Measurements from ENCODE around the gene MFSD6. TPM values are rescaled to one million over a fixed set of nuclear protein-coding genes. Genes with fewer than 3 reads are reported as not detected.
A peak's percentile ranks its signal among the peaks of the same experiment; 100 is the strongest.

MFSD6 gene
- polyA plus RNA-seq, 3 donors: 8.8 to 15.7 (median 12.9) TPM

DNA sequence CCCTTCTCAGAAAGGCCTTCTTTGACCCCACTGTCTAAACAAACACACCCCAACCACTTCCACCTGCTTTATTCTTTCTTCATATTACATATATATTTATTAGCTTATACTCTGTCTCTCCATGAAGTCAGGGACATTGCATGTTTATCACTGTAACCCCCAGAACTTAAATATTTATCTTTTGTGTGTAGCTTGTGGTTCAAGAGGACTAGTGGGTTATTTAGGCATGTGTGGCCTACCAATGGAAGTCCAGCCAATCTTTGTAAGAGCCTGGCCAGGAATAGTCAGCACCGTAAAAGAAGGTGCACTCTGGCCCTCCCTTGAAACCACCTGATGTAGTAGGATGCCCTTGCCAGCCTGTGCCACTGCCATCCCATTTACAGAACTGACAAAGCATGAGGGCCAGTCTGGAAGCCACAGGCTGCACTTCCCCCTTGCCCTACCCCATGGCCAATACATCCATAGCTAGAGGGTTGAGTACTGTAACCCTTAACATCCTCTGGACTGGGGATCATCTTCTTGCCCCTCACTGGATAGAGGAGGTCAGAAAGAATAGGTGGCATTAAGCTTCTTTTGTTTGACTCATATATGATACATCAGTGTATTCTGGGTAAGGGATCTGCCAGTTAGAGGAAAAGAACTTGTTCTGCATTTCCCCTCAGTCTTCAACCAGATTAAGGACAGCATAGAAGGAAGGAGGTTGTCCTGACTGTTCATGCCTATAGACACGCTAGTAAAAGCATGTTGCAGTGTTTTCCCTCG lies 121.5 kb downstream of the MFSD6 start:
- Mint-ChIP-seq H3K9me3 (peaks cover 0 to 5% (median 0%) of the 10 kb centered on the region in 7 donors), H3K27ac (peak overlapping the region; percentile 72 to 93 (median 82)), H3K4me1 (peaks cover 73% of the 10 kb centered on the region), H3K36me3 (no peaks in the 10 kb centered on the region), H3K4me3 (no peak overlapping the region), H3K27me3 (ENCODE audit: low read depth in 3 of 3) (peaks cover 0 to 2% (median 0%) of the 10 kb centered on the region in 3 donors)
- no peak overlapping the region for H3K4me2 ChIP-seq (replicated peaks; ENCODE audit: extremely low read depth, low read length, poor library complexity, severe bottlenecking)
- 67% methylated on average over 1 of the region's 3 CpGs for WGBS (ENCODE audit: insufficient coverage)
- no peak overlapping the region for H3K9ac ChIP-seq (ENCODE audit: insufficient read depth, low read length, poor library complexity, severe bottlenecking)
- peak overlapping the region; percentile 32 for H2AFZ ChIP-seq (ENCODE audit: insufficient read depth, low read depth, low read length, poor library complexity, severe bottlenecking)
- intact Hi-C loops (cut with micrococcal nuclease): loop anchor here (5.0 to 10.0 kb wide), 2 partner anchors 115 to 118 kb away; partner anchors contain the start of gene NAB1 (in 2 of the 2)
- H3K36me3 ChIP-seq (replicated peaks in 1 of 2; ENCODE audit: control insufficient read depth in 1 of 2, insufficient read depth in 2 of 2, low read length in 2 of 2): no peaks in the 10 kb centered on the region
- H3K4me1 ChIP-seq (ENCODE audit: control insufficient read depth in 1 of 2, insufficient read depth in 2 of 2, low read length in 2 of 2): peaks cover 58 to 69% of the 10 kb centered on the region in 2 donors
- no peaks in the 10 kb centered on the region for H3K9me3 ChIP-seq (replicated peaks in 1 of 2; ENCODE audit: control insufficient read depth in 1 of 2, insufficient read depth in 1 of 2, low read length in 2 of 2)
- H3K27ac ChIP-seq (ENCODE audit: low read depth in 1 of 2, low read length in 2 of 2): peak overlapping the region; percentile 7 to 60
- H3K27me3 ChIP-seq (ENCODE audit: control insufficient read depth in 2 of 2, insufficient read depth in 2 of 2, low read length in 2 of 2): no peaks in the 10 kb centered on the region
- DNase-seq: peak; percentile 21 to 40 (median 35)
- H4K20me1 ChIP-seq (ENCODE audit: insufficient read depth, low read length): no peaks in the 10 kb centered on the region
- H3K79me2 ChIP-seq (ENCODE audit: insufficient read depth, low read length): peaks cover 25% of the 10 kb centered on the region
- TF ChIP-seq, protein P1, sequence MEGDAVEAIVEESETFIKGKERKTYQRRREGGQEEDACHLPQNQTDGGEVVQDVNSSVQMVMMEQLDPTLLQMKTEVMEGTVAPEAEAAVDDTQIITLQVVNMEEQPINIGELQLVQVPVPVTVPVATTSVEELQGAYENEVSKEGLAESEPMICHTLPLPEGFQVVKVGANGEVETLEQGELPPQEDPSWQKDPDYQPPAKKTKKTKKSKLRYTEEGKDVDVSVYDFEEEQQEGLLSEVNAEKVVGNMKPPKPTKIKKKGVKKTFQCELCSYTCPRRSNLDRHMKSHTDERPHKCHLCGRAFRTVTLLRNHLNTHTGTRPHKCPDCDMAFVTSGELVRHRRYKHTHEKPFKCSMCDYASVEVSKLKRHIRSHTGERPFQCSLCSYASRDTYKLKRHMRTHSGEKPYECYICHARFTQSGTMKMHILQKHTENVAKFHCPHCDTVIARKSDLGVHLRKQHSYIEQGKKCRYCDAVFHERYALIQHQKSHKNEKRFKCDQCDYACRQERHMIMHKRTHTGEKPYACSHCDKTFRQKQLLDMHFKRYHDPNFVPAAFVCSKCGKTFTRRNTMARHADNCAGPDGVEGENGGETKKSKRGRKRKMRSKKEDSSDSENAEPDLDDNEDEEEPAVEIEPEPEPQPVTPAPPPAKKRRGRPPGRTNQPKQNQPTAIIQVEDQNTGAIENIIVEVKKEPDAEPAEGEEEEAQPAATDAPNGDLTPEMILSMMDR (IDR thresholded peaks at IDR 0.05): no peak
- H3K4me3 ChIP-seq (replicated peaks in 1 of 3; ENCODE audit: low read depth in 2 of 3, low read length in 3 of 3): no peak overlapping the region

DNA sequence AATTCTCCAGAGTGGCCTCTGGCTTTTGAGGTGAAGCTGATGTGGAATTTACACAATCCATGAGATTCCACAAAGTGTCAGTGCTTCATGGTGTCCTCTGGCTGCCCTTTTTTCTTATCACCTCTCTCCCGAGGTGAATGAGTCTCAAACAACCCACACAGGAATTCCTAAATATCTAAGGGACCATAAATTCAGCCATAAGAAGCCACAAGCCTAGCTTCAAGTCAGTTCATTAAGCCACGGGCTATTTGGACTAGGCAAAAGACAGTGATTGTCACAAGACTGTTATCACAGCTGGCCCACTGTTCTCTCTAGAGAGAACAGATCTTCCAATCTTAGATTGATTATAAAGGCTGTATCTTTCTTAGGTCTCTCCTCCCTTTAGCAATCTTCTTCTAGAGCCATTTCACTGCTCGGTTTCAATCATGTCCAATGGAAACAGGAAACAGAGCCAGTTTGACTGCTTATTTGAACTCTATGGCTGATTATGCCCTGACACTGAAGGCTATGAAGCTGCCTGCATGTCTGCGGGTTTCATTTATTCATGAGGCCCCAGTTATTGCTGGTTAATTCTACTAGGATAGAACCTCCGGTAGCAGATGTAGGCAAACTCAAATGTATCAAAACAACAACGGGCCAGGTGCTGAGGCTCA lies 122.2 kb downstream of the MFSD6 start:
- Histone ChIP-seq H3K27ac (ENCODE audit: low read depth in 1 of 2, low read length in 2 of 2) (peak overlapping the region in 1 of 2 donors; percentile 48), H3K36me3 (replicated peaks in 1 of 2; ENCODE audit: control insufficient read depth in 1 of 2, insufficient read depth in 2 of 2, low read length in 2 of 2) (no peaks in the 10 kb centered on the region), H3K4me3 (replicated peaks in 1 of 3; ENCODE audit: low read depth in 2 of 3, low read length in 3 of 3) (no peak overlapping the region), H3K79me2 (ENCODE audit: insufficient read depth, low read length) (peaks cover 30% of the 10 kb centered on the region), H3K9me3 (replicated peaks in 1 of 2; ENCODE audit: control insufficient read depth in 1 of 2, insufficient read depth in 1 of 2, low read length in 2 of 2) (no peaks in the 10 kb centered on the region), H3K4me2 (replicated peaks; ENCODE audit: extremely low read depth, low read length, poor library complexity, severe bottlenecking) (no peak overlapping the region), H4K20me1 (ENCODE audit: insufficient read depth, low read length) (no peaks in the 10 kb centered on the region), H3K4me1 (ENCODE audit: control insufficient read depth in 1 of 2, insufficient read depth in 2 of 2, low read length in 2 of 2) (peaks cover 60 to 75% of the 10 kb centered on the region in 2 donors), H2AFZ (ENCODE audit: insufficient read depth, low read depth, low read length, poor library complexity, severe bottlenecking) (peak overlapping the region; percentile 32), H3K27me3 (ENCODE audit: control insufficient read depth in 2 of 2, insufficient read depth in 2 of 2, low read length in 2 of 2) (no peaks in the 10 kb centered on the region), H3K9ac (ENCODE audit: insufficient read depth, low read length, poor library complexity, severe bottlenecking) (no peak overlapping the region)
- Mint-ChIP-seq H3K9me3 (peaks cover 0 to 5% (median 0%) of the 10 kb centered on the region in 7 donors), H3K27ac (peak overlapping the region in 2 of 7 donors; percentile 10 to 72), H3K27me3 (ENCODE audit: low read depth in 3 of 3) (peaks cover 0 to 2% (median 0%) of the 10 kb centered on the region in 3 donors), H3K4me3 (no peak overlapping the region), H3K4me1 (peaks cover 75% of the 10 kb centered on the region), H3K36me3 (no peaks in the 10 kb centered on the region)
- no peak for DNase-seq
- TF ChIP-seq, protein P1 (IDR thresholded peaks at IDR 0.05): no peak
- intact Hi-C loops (cut with micrococcal nuclease): loop anchor here (5.0 to 10.0 kb wide), 2 partner anchors 114 to 117 kb away; partner anchors contain the start of gene NAB1 (in 2 of the 2)
- 43% methylated on average over 5 of the region's 6 CpGs for WGBS (ENCODE audit: insufficient coverage)
